Measurements from ENCODE around the gene SEPTIN8.
A peak's percentile ranks its signal among the peaks of the same experiment; 100 is the strongest.
"Not testable (repeated sequence)": the region's sequence is repeated elsewhere in the genome, so short reads cannot be mapped to it uniquely, and the experiment has no call there.

SEPTIN8 gene

DNA sequence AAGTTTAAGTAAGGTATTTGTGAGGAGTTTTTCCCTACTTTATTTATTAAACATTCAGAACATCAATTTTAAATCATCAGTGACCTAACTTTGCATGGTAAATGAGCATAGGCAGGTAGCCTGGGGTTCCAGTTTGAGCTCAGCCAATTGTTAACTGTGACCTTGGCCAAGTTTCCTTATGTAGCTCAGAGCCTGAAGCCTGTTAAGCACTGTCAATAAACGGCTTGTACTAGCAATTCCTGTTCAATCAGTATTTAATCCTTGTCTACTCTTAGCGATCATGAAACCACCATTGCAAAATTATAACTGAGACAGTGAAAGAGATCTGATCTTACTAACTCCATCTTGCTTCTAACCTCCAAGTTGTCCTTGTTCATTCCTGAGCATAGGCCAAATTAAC, 31.4 kb upstream of the SEPTIN8 start:
- peaks cover 18 to 27% (median 24%) of the 10 kb centered on the region in 10 experiments for H3K4me1 ChIP-seq
- no peak overlapping the region for H3K9ac ChIP-seq
- H4K20me1 ChIP-seq: peaks cover 0 to 10% (median 0%) of the 10 kb centered on the region in 11 experiments; a peak in 4 of 22 replicates
- no peak overlapping the region for H3K27ac ChIP-seq
- no peaks in the 10 kb centered on the region for H3K36me3 ChIP-seq
- TF ChIP-seq Cebpa-rat (IDR thresholded peaks at IDR 0.05): no peak
- no peak overlapping the region for H3K4me2 ChIP-seq
- H3K4me3 ChIP-seq: no peak overlapping the region
- no peaks in the 10 kb centered on the region; a peak in 2 of 22 replicates for H3K9me3 ChIP-seq (replicated peaks in 1 of 11)
- H3K27me3 ChIP-seq: peaks cover 29 to 47% (median 30%) of the 10 kb centered on the region in 11 experiments

GRCh38 chr5:132807163-132807838, 30.3 kb upstream of the SEPTIN8 start:
- TF ChIP-seq Cebpa-rat (IDR thresholded peaks at IDR 0.05): no peak
- no peaks in the 10 kb centered on the region; a peak in 2 of 22 replicates for H3K9me3 ChIP-seq (replicated peaks in 1 of 11)
- peak overlapping the region in 4 of 11 experiments; percentile 28 to 51 (median 41); a peak in 2 of 22 replicates for H3K9ac ChIP-seq
- peak overlapping the region in 4 of 11 experiments; percentile 12 to 47 (median 22); a peak in 4 of 22 replicates for H3K27ac ChIP-seq
- peaks cover 12 to 20% (median 16%) of the 10 kb centered on the region in 10 experiments for H3K4me1 ChIP-seq
- H3K27me3 ChIP-seq: peaks cover 17 to 35% (median 19%) of the 10 kb centered on the region in 11 experiments
- no peaks in the 10 kb centered on the region for H3K36me3 ChIP-seq
- peak overlapping the region; percentile 48 to 85 (median 69) for H3K4me2 ChIP-seq
- no peak overlapping the region for H3K4me3 ChIP-seq
- H4K20me1 ChIP-seq: peaks cover 0 to 4% (median 0%) of the 10 kb centered on the region in 11 experiments; a peak in 1 of 22 replicates

GRCh38 chr5:132806804-132807162, 29.7 kb upstream of the SEPTIN8 start:
- Histone ChIP-seq H3K27ac (peak overlapping the region in 4 of 11 experiments; percentile 12 to 47 (median 22); a peak in 4 of 22 replicates), H3K4me1 (peaks cover 12 to 20% (median 16%) of the 10 kb centered on the region in 10 experiments), H3K9ac (peak overlapping the region in 4 of 11 experiments; percentile 28 to 51 (median 41); a peak in 2 of 22 replicates), H3K27me3 (peaks cover 12 to 30% (median 14%) of the 10 kb centered on the region in 11 experiments), H3K4me2 (peak overlapping the region; percentile 48 to 85 (median 69))
- not testable (repeated sequence) for H3K36me3 ChIP-seq; H3K4me3 ChIP-seq; H3K9me3 ChIP-seq (replicated peaks in 1 of 11); H4K20me1 ChIP-seq

- not testable (repeated sequence) for H3K4me3 ChIP-seq, H4K20me1 ChIP-seq
- H3K4me1 ChIP-seq: peaks cover 12 to 20% (median 16%) of the 10 kb centered on the region in 10 experiments
Observed at GRCh38 chr5:132805872-132806271, 28.8 kb upstream of the SEPTIN8 start.

GRCh38 chr5:132804219-132804618, 27.2 kb upstream of the SEPTIN8 start:
- not testable (repeated sequence) for H3K9ac ChIP-seq; H3K4me3 ChIP-seq; H3K9me3 ChIP-seq (replicated peaks in 1 of 11); H3K36me3 ChIP-seq; H3K27ac ChIP-seq; H4K20me1 ChIP-seq
- Histone ChIP-seq H3K27me3 (peaks cover 0 to 13% (median 0%) of the 10 kb centered on the region in 11 experiments; a peak in 2 of 22 replicates), H3K4me1 (peaks cover 12 to 20% (median 16%) of the 10 kb centered on the region in 10 experiments), H3K4me2 (0 out of 22 replicates have a peak overlapping the region, but pooled peaks of 1 of the 11 experiments have one; percentile 15)

More at GRCh38 chr5:132805872-132806271, 28.8 kb upstream of the SEPTIN8 start:
- H3K4me2 ChIP-seq; H3K36me3 ChIP-seq; H3K9me3 ChIP-seq (replicated peaks in 1 of 11); H3K27ac ChIP-seq; H3K9ac ChIP-seq: not testable (repeated sequence)
- H3K27me3 ChIP-seq: peaks cover 3 to 21% (median 5%) of the 10 kb centered on the region in 11 experiments; a peak in 19 of 22 replicates

- not testable (repeated sequence) for H3K4me2 ChIP-seq; H4K20me1 ChIP-seq; H3K9ac ChIP-seq; H3K9me3 ChIP-seq (replicated peaks in 1 of 11); H3K4me3 ChIP-seq; H3K36me3 ChIP-seq; H3K27me3 ChIP-seq; H3K27ac ChIP-seq
- H3K4me1 ChIP-seq: peaks cover 12 to 18% (median 15%) of the 10 kb centered on the region in 10 experiments
- TF ChIP-seq Cebpa-rat (IDR thresholded peaks at IDR 0.05): peak in 1 of 11 experiments; percentile 70; a peak in 1 of 22 replicates
Observed at GRCh38 chr5:132802685-132803066, 25.6 kb upstream of the SEPTIN8 start.

- H3K9me3 ChIP-seq (replicated peaks in 1 of 11): no peaks in the 10 kb centered on the region; a peak in 2 of 22 replicates
- peaks cover 7 to 13% (median 9%) of the 10 kb centered on the region in 10 experiments for H3K4me1 ChIP-seq
- no peaks in the 10 kb centered on the region for H4K20me1 ChIP-seq
- H3K4me3 ChIP-seq: no peak overlapping the region
- H3K9ac ChIP-seq: no peak overlapping the region
- no peak overlapping the region for H3K4me2 ChIP-seq
- H3K27ac ChIP-seq: no peak overlapping the region
- no peaks in the 10 kb centered on the region for H3K36me3 ChIP-seq
- no peaks in the 10 kb centered on the region for H3K27me3 ChIP-seq
- no peak for TF ChIP-seq Cebpa-rat (IDR thresholded peaks at IDR 0.05)
Observed at GRCh38 chr5:132802044-132802684, 25.1 kb upstream of the SEPTIN8 start.

- no peaks in the 10 kb centered on the region for H4K20me1 ChIP-seq
- no peak overlapping the region for H3K4me3 ChIP-seq
- no peaks in the 10 kb centered on the region for H3K36me3 ChIP-seq
- no peaks in the 10 kb centered on the region for H3K27me3 ChIP-seq
- TF ChIP-seq Cebpa-rat (IDR thresholded peaks at IDR 0.05): no peak
- no peaks in the 10 kb centered on the region; a peak in 2 of 22 replicates for H3K9me3 ChIP-seq (replicated peaks in 1 of 11)
- no peak overlapping the region for H3K4me2 ChIP-seq
- H3K9ac ChIP-seq: no peak overlapping the region
- no peak overlapping the region for H3K27ac ChIP-seq
- peaks cover 0 to 3% (median 0%) of the 10 kb centered on the region in 10 experiments; a peak in 3 of 20 replicates for H3K4me1 ChIP-seq
Observed at GRCh38 chr5:132800545-132800944, 23.5 kb upstream of the SEPTIN8 start.

- no peaks in the 10 kb centered on the region for H3K27me3 ChIP-seq
- H3K4me3 ChIP-seq: no peak overlapping the region
- H3K4me2 ChIP-seq: no peak overlapping the region
- H3K9ac ChIP-seq: no peak overlapping the region
- peaks cover 0 to 1% (median 0%) of the 10 kb centered on the region in 10 experiments; a peak in 3 of 20 replicates for H3K4me1 ChIP-seq
- H3K9me3 ChIP-seq (replicated peaks in 1 of 11): no peaks in the 10 kb centered on the region
- TF ChIP-seq Cebpa-rat (IDR thresholded peaks at IDR 0.05): no peak
- no peaks in the 10 kb centered on the region for H4K20me1 ChIP-seq
- H3K36me3 ChIP-seq: no peaks in the 10 kb centered on the region
- no peak overlapping the region for H3K27ac ChIP-seq
Observed at GRCh38 chr5:132799392-132799791, 22.4 kb upstream of the SEPTIN8 start.
